Measurements from ENCODE around the gene ZBTB42.

Gene ZBTB42

GRCh38 chr14:104771918-104772706 lies 28.8 kb upstream of the ZBTB42 start:
- Histone ChIP-seq H3K36me3 (ENCODE audit: control insufficient read depth, insufficient read depth, low read length) (peaks cover 41% of the 10 kb centered on the region), H3K9ac (ENCODE audit: low read depth, low read length) (no peak overlapping the region), H3K4me3 (ENCODE audit: low read depth, low read length) (no peak overlapping the region), H3K9me3 (ENCODE audit: control insufficient read depth, insufficient read depth, low read length) (no peaks in the 10 kb centered on the region), H3K27me3 (ENCODE audit: control insufficient read depth, insufficient read depth, low read length) (no peaks in the 10 kb centered on the region), H3K4me1 (ENCODE audit: control insufficient read depth, insufficient read depth, low read length) (no peaks in the 10 kb centered on the region)

GRCh38 chr14:104772707-104773504 lies 28.0 kb upstream of the ZBTB42 start:
- no peaks in the 10 kb centered on the region for H3K4me1 ChIP-seq (ENCODE audit: control insufficient read depth, insufficient read depth, low read length)
- H3K36me3 ChIP-seq (ENCODE audit: control insufficient read depth, insufficient read depth, low read length), result peaks cover 41% of the 10 kb centered on the region
- H3K27me3 ChIP-seq (ENCODE audit: control insufficient read depth, insufficient read depth, low read length), result no peaks in the 10 kb centered on the region
- H3K9me3 ChIP-seq (ENCODE audit: control insufficient read depth, insufficient read depth, low read length), result no peaks in the 10 kb centered on the region
- no peak overlapping the region for H3K4me3 ChIP-seq (ENCODE audit: low read depth, low read length)
- H3K9ac ChIP-seq (ENCODE audit: low read depth, low read length), result no peak overlapping the region

DNA sequence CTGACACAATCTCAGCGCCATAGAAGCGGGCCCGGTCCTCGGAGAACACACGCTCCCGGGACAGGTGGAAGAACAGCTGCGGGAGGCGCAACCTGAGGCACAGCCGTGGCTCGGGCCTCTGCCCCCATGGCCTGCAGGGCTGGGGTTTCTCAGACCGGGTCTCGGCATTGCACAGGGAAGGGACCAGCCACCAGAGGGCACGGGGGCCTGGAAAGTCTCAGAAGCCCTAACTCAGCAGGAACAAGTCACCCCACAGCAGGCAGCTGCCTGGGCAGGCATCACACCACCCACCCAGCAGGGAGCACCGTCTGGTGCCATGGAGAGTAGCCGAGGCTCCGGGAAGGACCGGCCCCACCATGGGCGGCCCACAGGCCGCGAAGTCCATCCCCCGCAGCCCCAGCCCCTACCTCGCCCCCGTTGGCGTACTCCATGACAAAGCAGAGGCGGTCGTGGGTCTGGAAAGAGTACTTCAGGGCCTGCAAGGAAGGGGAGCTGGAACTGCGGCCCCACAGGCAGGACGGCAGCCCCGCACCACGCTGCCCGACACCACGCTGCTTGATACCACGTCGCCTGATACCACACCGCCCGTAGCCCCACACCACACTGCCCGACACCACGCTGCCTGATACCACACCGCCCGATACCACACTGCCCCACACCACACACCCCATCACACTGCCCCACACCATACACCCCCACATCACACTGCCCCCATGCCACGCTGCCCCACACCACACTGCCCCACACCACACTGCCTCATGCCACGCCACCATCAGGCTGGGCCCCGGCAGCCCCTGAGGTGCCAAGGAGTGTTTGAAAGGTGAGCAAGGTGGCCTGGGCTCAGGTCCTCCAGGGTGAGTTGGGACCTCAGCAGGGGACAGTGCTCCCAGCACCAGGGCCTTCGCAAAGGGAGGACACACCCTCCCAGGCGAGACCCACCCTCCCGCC lies 27.1 kb upstream of the ZBTB42 start:
- peaks cover 42% of the 10 kb centered on the region for H3K36me3 ChIP-seq (ENCODE audit: control insufficient read depth, insufficient read depth, low read length)
- no peak overlapping the region for H3K9ac ChIP-seq (ENCODE audit: low read depth, low read length)
- H3K27me3 ChIP-seq (ENCODE audit: control insufficient read depth, insufficient read depth, low read length), result no peaks in the 10 kb centered on the region
- H3K9me3 ChIP-seq (ENCODE audit: control insufficient read depth, insufficient read depth, low read length), result no peaks in the 10 kb centered on the region
- H3K4me1 ChIP-seq (ENCODE audit: control insufficient read depth, insufficient read depth, low read length), result no peaks in the 10 kb centered on the region
- no peak overlapping the region for H3K4me3 ChIP-seq (ENCODE audit: low read depth, low read length)

DNA sequence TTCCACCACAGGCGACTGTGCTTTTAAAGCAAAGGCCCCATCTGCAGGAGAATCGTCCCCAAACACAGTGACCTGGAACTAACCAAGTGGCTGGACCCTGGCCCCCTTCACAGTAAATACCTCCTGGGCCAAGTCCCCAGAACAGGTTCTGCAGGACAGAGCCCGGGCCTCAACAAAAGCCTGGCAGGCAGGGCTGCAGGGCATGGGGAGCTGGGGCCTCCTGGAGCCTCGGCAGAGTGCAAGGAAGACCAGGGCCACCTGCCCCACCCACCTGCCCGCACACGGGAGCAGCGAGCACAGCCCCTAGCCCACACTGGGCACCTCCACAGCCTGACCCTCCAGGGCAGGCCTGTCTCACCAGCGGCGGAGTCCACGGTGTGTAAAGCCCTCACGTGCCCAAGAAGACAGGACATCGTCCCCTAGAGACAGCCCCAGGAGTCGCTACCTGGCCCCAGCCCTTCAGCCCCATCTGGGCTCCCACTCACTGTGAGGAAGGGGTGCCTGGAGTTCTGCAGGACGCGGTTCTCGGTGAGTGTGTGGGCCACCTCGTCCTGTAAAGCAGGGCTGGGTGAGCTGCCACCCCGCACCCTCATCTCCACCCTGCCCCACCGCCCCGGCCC lies 26.3 kb upstream of the ZBTB42 start:
- Histone ChIP-seq H3K36me3 (ENCODE audit: control insufficient read depth, insufficient read depth, low read length) (peaks cover 42% of the 10 kb centered on the region), H3K4me3 (ENCODE audit: low read depth, low read length) (no peak overlapping the region), H3K4me1 (ENCODE audit: control insufficient read depth, insufficient read depth, low read length) (no peaks in the 10 kb centered on the region), H3K9ac (ENCODE audit: low read depth, low read length) (no peak overlapping the region), H3K27me3 (ENCODE audit: control insufficient read depth, insufficient read depth, low read length) (no peaks in the 10 kb centered on the region), H3K9me3 (ENCODE audit: control insufficient read depth, insufficient read depth, low read length) (no peaks in the 10 kb centered on the region)

- Histone ChIP-seq H3K9me3 (ENCODE audit: control insufficient read depth, insufficient read depth, low read length) (no peaks in the 10 kb centered on the region), H3K36me3 (ENCODE audit: control insufficient read depth, insufficient read depth, low read length) (peaks cover 42% of the 10 kb centered on the region), H3K27me3 (ENCODE audit: control insufficient read depth, insufficient read depth, low read length) (no peaks in the 10 kb centered on the region), H3K4me3 (ENCODE audit: low read depth, low read length) (no peak overlapping the region), H3K9ac (ENCODE audit: low read depth, low read length) (no peak overlapping the region), H3K4me1 (ENCODE audit: control insufficient read depth, insufficient read depth, low read length) (no peaks in the 10 kb centered on the region)
Observed at GRCh38 chr14:104775073-104775489, 25.8 kb upstream of the ZBTB42 start.

- Histone ChIP-seq H3K36me3 (ENCODE audit: control insufficient read depth, insufficient read depth, low read length) (peaks cover 33% of the 10 kb centered on the region), H3K4me3 (ENCODE audit: low read depth, low read length) (no peak overlapping the region), H3K9ac (ENCODE audit: low read depth, low read length) (no peak overlapping the region), H3K9me3 (ENCODE audit: control insufficient read depth, insufficient read depth, low read length) (no peaks in the 10 kb centered on the region), H3K27me3 (ENCODE audit: control insufficient read depth, insufficient read depth, low read length) (no peaks in the 10 kb centered on the region), H3K4me1 (ENCODE audit: control insufficient read depth, insufficient read depth, low read length) (no peaks in the 10 kb centered on the region)
Observed at GRCh38 chr14:104776481-104776880, 24.4 kb upstream of the ZBTB42 start.

DNA sequence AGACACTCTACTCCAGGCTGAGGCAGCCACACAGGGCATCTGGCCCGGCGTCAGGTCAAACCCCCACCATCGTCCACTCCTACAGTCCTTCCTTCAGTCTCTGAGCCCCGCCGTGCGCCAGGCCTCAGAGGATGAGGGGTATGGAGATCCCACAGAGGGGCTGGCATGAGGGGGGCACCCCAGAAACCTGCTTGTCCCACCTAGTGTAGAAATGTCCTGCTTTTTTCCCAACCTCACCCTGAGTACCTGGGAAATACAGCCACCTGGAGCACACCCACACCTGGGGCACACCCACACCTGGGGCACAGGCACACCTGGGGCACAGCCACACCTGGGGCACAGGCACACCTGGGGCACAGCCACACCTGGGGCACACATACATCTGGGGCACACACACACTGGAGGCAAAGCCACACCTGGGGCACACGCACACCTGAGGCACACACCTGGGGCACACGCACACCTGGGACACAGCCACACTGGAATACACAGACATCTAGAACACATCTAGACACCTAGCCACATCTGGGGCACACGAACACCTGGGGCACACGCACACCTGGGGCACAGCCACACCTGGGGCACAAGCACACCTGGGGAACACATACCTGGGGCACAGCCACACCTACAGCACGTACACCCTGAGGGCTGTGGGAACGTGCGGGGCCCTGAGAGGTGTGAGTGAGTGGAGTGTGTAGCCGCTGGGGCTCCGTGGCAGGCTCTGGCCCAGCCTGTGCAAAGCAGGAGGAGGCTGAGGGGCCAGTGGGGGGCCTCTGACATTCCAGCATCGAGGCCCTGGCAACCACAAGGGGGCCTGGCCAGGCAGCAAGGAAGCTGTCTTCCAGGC lies 23.7 kb upstream of the ZBTB42 start:
- H3K9ac ChIP-seq (ENCODE audit: low read depth, low read length), result no peak overlapping the region
- no peak overlapping the region for H3K4me3 ChIP-seq (ENCODE audit: low read depth, low read length)
- H3K27me3 ChIP-seq (ENCODE audit: control insufficient read depth, insufficient read depth, low read length), result no peaks in the 10 kb centered on the region
- no peaks in the 10 kb centered on the region for H3K9me3 ChIP-seq (ENCODE audit: control insufficient read depth, insufficient read depth, low read length)
- no peaks in the 10 kb centered on the region for H3K4me1 ChIP-seq (ENCODE audit: control insufficient read depth, insufficient read depth, low read length)
- H3K36me3 ChIP-seq (ENCODE audit: control insufficient read depth, insufficient read depth, low read length), result peaks cover 26% of the 10 kb centered on the region

GRCh38 chr14:104777808-104778249 lies 23.1 kb upstream of the ZBTB42 start:
- Histone ChIP-seq H3K9me3 (ENCODE audit: control insufficient read depth, insufficient read depth, low read length) (no peaks in the 10 kb centered on the region), H3K27me3 (ENCODE audit: control insufficient read depth, insufficient read depth, low read length) (no peaks in the 10 kb centered on the region), H3K4me1 (ENCODE audit: control insufficient read depth, insufficient read depth, low read length) (no peaks in the 10 kb centered on the region), H3K36me3 (ENCODE audit: control insufficient read depth, insufficient read depth, low read length) (peaks cover 19% of the 10 kb centered on the region), H3K4me3 (ENCODE audit: low read depth, low read length) (no peak overlapping the region), H3K9ac (ENCODE audit: low read depth, low read length) (no peak overlapping the region)

- Histone ChIP-seq H3K9me3 (ENCODE audit: control insufficient read depth, insufficient read depth, low read length) (no peaks in the 10 kb centered on the region), H3K36me3 (ENCODE audit: control insufficient read depth, insufficient read depth, low read length) (peaks cover 11% of the 10 kb centered on the region), H3K4me1 (ENCODE audit: control insufficient read depth, insufficient read depth, low read length) (no peaks in the 10 kb centered on the region), H3K9ac (ENCODE audit: low read depth, low read length) (peak overlapping the region; percentile 24), H3K27me3 (ENCODE audit: control insufficient read depth, insufficient read depth, low read length) (no peaks in the 10 kb centered on the region), H3K4me3 (ENCODE audit: low read depth, low read length) (no peak overlapping the region)
Observed at GRCh38 chr14:104778694-104779331, 22.1 kb upstream of the ZBTB42 start.

DNA sequence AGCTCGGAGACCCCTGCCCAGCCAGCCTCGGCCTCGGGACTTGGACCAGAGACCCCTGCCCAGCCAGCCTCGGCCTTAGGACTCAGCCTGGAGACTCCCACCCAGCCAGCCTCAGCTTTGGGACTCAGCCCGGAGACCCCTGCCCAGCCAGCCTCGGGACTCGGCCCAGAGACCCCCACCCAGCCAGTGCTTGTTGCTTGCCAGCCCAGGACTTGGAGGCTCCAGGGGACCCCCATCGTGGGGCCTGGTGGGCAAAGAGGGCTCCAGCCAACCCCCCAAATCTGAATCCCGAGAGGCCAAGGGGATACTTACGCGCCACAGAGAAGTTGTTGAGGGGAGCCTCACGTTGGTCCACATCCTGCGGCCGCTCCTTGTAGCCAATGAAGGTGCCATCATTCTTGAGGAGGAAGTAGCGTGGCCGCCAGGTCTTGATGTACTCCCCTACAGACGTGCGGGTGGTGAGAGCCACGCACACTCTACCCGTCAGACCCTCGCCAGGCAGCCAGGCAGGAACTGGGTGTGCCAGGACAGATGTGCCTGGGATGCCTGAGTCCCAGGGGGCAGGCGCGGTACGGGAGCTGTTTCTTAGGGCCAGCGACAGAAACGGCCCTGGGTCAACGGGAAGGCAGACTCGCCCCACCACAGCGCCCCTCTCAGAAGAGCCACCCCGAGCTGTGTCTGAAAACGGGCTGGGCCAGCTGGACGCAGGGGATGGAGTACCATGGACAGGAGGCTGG lies 21.0 kb upstream of the ZBTB42 start:
- Histone ChIP-seq H3K27me3 (ENCODE audit: control insufficient read depth, insufficient read depth, low read length) (no peaks in the 10 kb centered on the region), H3K4me3 (ENCODE audit: low read depth, low read length) (no peak overlapping the region), H3K4me1 (ENCODE audit: control insufficient read depth, insufficient read depth, low read length) (no peaks in the 10 kb centered on the region), H3K9me3 (ENCODE audit: control insufficient read depth, insufficient read depth, low read length) (no peaks in the 10 kb centered on the region), H3K36me3 (ENCODE audit: control insufficient read depth, insufficient read depth, low read length) (peaks cover 11% of the 10 kb centered on the region), H3K9ac (ENCODE audit: low read depth, low read length) (no peak overlapping the region)
